Activated CD4-positive, CD25-positive, alpha-beta regulatory T cell treated with anti-CD3 and anti-CD28 coated beads, Interleukin-2, amount 50 U/mL, for 16 hours (primary cell): ENCODE data around the gene RINL.
A peak's percentile ranks its signal among the peaks of the same experiment; 100 is the strongest.
"Not testable (repeated sequence)": the region's sequence is repeated elsewhere in the genome, so short reads cannot be mapped to it uniquely, and the experiment has no call there.

Source experiments
- DNase-seq: peaks from one replicate; pipeline ENCODE4 v3.0.0-alpha.2; 2020; ENCODE audit warnings: low read depth, low spot score

RINL gene

GRCh38 chr19:38878575-38879399 lies 712 bp upstream of the RINL start:
- DNase-seq: no peak

- no peak for DNase-seq
Observed at GRCh38 chr19:38875656-38876395, 2.2 kb downstream of the RINL start.

- DNase-seq: not testable (repeated sequence)
Observed at GRCh38 chr19:38873400-38873799, 4.7 kb downstream of the RINL start.

GRCh38 chr19:38870612-38871011 lies 7.5 kb downstream of the RINL start:
- DNase-seq: no peak

- DNase-seq: peak; percentile 85
Observed at GRCh38 chr19:38869836-38870607, 8.1 kb downstream of the RINL start.

DNA sequence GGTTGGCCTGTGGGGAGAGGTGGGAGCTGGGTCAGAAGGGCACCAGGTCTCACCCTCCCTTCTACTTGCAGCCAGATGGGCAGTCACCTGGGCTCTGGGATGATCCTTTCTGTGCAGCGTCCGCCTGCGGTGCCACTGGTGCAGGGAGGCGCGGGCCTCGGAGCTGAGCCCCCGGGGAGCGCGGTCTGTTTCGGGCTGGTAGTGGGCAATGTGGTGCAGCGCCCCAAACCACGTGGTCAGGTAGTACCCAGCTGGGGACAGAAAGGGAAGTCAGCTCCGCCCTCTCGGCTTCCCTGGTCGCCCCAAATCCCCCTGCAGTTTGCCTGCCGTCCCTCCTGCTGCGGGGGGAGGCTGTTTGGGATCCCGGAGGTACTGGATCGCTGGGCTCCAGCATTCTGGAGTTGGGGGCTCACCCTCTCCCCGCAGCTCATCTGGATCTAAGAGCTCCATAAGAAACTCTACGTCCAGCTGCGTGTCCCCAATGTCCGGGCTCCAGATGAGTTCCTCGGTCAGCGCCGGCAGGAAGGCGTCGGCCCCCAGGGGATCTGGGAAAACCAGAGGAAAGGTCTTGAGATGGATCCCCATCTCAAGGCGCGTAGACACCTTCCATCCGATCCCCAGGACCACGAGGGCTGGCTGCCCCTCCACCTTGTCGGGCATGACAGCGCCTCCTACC lies 8.8 kb downstream of the RINL start:
- no peak for DNase-seq

DNA sequence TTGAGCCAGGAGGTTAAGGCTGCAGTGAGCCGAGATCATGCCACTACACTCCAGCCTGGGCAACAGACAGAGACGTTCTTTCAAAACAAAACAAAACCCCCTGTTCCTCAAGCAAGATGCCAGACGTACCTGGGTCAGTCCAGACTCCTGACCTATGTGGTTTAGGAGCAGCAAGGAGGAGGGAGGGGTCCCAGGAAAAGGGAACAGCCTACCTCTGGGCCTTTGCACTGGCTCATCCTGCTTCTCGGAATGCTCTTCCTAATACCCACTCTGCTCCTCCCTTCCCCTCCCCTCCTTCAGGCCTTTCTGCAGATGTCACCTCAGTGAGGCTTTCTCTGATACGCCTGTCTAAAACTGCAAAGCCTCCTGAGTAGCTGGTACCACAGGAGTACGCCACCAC lies 9.5 kb downstream of the RINL start:
- no peak for DNase-seq

GRCh38 chr19:38867171-38867780 lies 10.8 kb downstream of the RINL start:
- no peak for DNase-seq

DNA sequence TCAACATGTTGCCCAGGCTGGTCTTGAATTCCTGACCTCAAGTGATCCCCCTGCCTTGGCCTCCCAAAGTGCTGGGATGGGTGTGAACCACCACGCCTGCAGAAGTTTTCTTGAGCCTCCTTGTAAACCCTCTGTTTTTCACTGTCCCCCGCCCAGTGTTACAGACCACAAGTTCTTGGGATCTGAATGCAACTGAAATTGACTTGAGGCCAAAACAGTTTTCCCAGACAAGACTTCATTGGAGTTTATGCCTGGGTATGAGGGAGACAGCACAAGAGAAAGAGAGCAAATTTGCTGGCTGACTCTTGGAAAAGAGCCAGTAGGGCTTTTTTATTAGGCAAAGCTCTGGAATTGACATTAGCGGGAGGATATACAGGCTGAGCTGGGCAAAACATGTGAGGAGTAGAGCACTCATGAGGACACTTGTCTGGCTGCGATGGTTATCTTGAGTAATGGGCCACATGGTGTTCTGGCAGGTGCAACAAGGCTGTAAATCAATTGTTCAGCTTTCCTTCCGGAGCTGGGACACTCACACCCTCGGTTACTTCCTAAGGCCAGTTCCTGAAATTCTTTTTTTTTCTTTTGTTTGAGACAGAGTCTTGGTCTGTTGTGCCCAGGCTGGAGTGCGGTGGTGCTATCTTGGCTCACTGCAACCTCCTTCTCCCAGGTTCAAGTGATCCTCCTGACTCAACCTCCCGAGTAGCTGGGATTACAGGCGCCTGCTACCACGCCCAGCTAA lies 15.6 kb downstream of the RINL start:
- DNase-seq: no peak

GRCh38 chr19:38861368-38861767 lies 16.7 kb downstream of the RINL start:
- no peak for DNase-seq

- not testable (repeated sequence) for DNase-seq
Observed at GRCh38 chr19:38859631-38860204, 18.4 kb downstream of the RINL start.

GRCh38 chr19:38856813-38857212 lies 21.3 kb downstream of the RINL start:
- no peak for DNase-seq

GRCh38 chr19:38855751-38856150 lies 22.3 kb downstream of the RINL start:
- DNase-seq: not testable (repeated sequence)

GRCh38 chr19:38854961-38855360 lies 23.1 kb downstream of the RINL start:
- DNase-seq: not testable (repeated sequence)

DNA sequence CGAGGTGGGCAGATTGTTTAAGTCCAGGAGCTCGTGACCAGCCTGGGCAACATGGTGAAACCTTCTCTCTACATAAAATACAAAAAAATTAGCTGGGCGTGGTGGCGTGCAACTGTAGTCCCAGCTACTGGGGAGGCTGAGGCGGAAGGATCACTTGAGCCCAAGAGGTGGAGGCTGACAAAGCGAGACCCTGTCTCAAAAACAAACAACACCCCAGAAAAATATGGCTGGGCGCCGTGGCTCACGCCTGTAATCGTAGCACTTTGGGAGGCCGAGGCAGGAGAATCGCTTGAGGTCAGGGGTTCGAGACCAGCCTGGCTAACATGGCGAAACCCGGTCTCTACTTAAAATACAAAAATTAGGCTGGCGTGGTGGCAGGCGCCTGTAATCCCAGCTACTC lies 24.9 kb downstream of the RINL start:
- DNase-seq: no peak

GRCh38 chr19:38852231-38853044 lies 25.6 kb downstream of the RINL start:
- no peak for DNase-seq

GRCh38 chr19:38851622-38852230 lies 26.3 kb downstream of the RINL start:
- peak; percentile 83 for DNase-seq

- DNase-seq: no peak
Observed at GRCh38 chr19:38850976-38851621, 27.0 kb downstream of the RINL start.
